ENCODE measurements around the gene RNASE8. TPM values are rescaled to one million over a fixed set of nuclear protein-coding genes. Genes with fewer than 3 reads are reported as not detected.

The RNASE8 gene
- total RNA-seq, 1 donor from 2014 or later: not detected

Small RNA genes within 50 kb of the gene (microRNA-seq; reads per million reads assigned to microRNA genes)
- gene MIR6717 (ENCODE audit: unreplicated experiment): not detected

Other genes with a start within 250 kb of the RNASE8 start
- gene RNASE3, start 166.4 kb upstream of the RNASE8 start, total RNA-seq (ENCODE audit: unreplicated experiment): not detected
- gene RNASE2, start 102.3 kb upstream of the RNASE8 start, total RNA-seq (ENCODE audit: unreplicated experiment): not detected
- 62.7 TPM for gene METTL17, start 67.8 kb upstream of the RNASE8 start, total RNA-seq (ENCODE audit: unreplicated experiment)
- not detected for gene SLC39A2, start 58.5 kb upstream of the RNASE8 start, total RNA-seq (ENCODE audit: unreplicated experiment)
- gene NDRG2, start 32.8 kb upstream of the RNASE8 start, total RNA-seq (ENCODE audit: unreplicated experiment): 45.9 TPM
- gene TPPP2, start 27.6 kb upstream of the RNASE8 start, total RNA-seq (ENCODE audit: unreplicated experiment): 0.62 TPM
- gene RNASE13, start 23.0 kb upstream of the RNASE8 start, total RNA-seq (ENCODE audit: unreplicated experiment): not detected
- not detected for gene RNASE7, start 15.5 kb upstream of the RNASE8 start, total RNA-seq (ENCODE audit: unreplicated experiment)
- gene ARHGEF40, start 12.5 kb downstream of the RNASE8 start, total RNA-seq (ENCODE audit: unreplicated experiment): 12.5 TPM
- gene ZNF219, start 40.8 kb downstream of the RNASE8 start, total RNA-seq (ENCODE audit: unreplicated experiment): 27.0 TPM
- 0.90 TPM for gene TMEM253, start 43.2 kb downstream of the RNASE8 start, total RNA-seq (ENCODE audit: unreplicated experiment)
- gene OR5AU1, start 98.2 kb downstream of the RNASE8 start, total RNA-seq (ENCODE audit: unreplicated experiment): not detected
- gene HNRNPC, start 211.6 kb downstream of the RNASE8 start, total RNA-seq (ENCODE audit: unreplicated experiment): 601 TPM
- gene RPGRIP1, start 222.3 kb downstream of the RNASE8 start, total RNA-seq (ENCODE audit: unreplicated experiment): 1.5 TPM

Measured in endothelial cell (in vitro differentiated cells).